ENCODE data around the gene SYNGR1. TPM values are rescaled to one million over a fixed set of nuclear protein-coding genes. Genes with fewer than 3 reads are reported as not detected.

Gene SYNGR1
- total RNA-seq, 2 experiments from 2014 or later, result 2.4 to 3.8 TPM

DNA sequence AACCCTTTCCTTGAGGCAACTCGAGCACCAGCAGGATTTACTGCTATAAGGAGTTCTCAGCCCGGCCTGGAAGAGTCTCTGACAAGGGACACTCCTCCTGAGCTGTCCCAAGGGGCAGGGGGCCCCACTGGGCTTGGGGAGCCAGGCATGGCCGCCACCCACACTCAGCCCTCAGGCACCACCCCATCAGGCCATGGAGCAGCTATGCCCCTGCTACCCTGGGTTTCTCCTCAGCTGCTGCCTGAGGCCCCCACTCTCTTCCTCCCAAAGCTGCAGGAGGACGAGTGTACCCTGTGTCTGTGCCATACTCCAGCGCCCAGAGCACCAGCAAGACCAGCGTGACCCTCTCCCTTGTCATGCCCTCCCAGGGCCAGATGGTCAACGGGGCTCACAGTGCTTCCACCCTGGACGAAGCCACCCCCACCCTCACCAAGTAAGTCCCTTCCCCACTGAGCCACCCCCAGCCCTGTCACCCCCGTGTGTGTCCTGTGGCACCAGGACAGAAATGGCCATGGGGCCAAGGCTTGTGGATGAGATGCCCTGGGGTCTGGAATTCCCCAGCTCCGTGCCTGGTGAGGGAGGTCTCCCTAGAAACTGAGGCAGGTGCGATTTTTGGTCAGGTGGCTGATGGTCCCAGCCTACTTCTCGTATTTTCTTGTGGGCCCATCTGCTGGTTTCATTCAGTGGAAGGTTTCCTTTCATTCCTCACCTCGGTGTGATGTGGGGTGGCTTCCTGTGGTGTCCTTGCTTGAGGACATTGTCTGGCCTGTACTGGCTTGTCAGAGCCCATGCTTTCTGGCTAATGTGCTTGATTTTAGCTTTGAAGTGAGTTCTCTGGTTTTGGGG lies 78.2 kb downstream of the SYNGR1 start:
- ChIA-PET POLR2A (no interaction called here), CTCF (no interaction called here)
- peaks cover 11% of the 10 kb centered on the region for H3K36me3 Mint-ChIP-seq (ENCODE audit: low read depth)
- ATAC-seq (no peak), DNase-seq (no peak)
- H3K4me1 Mint-ChIP-seq (ENCODE audit: low read depth), result no peaks in the 10 kb centered on the region
- no peaks in the 10 kb centered on the region for H3K9me3 Mint-ChIP-seq
- intact Hi-C loops (cut with micrococcal nuclease), result no loop called here
- no peak overlapping the region for H3K4me3 Mint-ChIP-seq
- no peaks in the 10 kb centered on the region for H3K27me3 Mint-ChIP-seq
- TF ChIP-seq, protein P1, sequence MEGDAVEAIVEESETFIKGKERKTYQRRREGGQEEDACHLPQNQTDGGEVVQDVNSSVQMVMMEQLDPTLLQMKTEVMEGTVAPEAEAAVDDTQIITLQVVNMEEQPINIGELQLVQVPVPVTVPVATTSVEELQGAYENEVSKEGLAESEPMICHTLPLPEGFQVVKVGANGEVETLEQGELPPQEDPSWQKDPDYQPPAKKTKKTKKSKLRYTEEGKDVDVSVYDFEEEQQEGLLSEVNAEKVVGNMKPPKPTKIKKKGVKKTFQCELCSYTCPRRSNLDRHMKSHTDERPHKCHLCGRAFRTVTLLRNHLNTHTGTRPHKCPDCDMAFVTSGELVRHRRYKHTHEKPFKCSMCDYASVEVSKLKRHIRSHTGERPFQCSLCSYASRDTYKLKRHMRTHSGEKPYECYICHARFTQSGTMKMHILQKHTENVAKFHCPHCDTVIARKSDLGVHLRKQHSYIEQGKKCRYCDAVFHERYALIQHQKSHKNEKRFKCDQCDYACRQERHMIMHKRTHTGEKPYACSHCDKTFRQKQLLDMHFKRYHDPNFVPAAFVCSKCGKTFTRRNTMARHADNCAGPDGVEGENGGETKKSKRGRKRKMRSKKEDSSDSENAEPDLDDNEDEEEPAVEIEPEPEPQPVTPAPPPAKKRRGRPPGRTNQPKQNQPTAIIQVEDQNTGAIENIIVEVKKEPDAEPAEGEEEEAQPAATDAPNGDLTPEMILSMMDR (IDR thresholded peaks at IDR 0.05), result no peak
- H3K27ac Mint-ChIP-seq, result no peak overlapping the region

DNA sequence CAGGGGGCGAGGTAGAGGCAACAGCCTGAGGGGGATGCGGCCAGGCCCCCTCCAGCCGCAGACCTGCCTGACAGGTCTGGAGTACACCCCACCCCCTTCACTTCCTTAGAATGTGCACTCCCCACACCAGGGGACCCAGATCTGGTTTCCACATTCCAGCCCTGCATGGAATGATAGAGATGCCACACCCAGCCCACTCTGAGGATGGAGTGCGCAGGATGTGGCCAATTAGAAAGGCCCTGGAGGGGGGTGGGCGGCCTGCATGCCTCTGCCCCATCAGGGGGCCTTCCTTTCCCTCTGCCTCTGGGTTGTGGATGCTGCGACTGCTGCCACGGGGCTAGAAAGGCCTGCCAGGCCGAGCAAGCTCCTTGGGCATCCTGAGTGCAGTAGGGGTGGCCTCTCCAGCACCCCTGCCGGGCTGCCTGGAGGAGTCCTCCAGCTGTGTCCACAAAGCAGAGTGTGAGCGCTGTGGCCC lies 78.8 kb downstream of the SYNGR1 start:
- TF ChIP-seq, protein P1 (IDR thresholded peaks at IDR 0.05), result no peak
- intact Hi-C loops (cut with micrococcal nuclease), result no loop called here
- ChIA-PET CTCF (no interaction called here), POLR2A (no interaction called here)
- no peak overlapping the region for H3K4me3 Mint-ChIP-seq
- no peak for ATAC-seq
- H3K9me3 Mint-ChIP-seq, result no peaks in the 10 kb centered on the region
- H3K36me3 Mint-ChIP-seq (ENCODE audit: low read depth), result peaks cover 11% of the 10 kb centered on the region
- H3K27ac Mint-ChIP-seq, result no peak overlapping the region
- no peaks in the 10 kb centered on the region for H3K4me1 Mint-ChIP-seq (ENCODE audit: low read depth)
- H3K27me3 Mint-ChIP-seq, result no peaks in the 10 kb centered on the region
- DNase-seq, result no peak

DNA sequence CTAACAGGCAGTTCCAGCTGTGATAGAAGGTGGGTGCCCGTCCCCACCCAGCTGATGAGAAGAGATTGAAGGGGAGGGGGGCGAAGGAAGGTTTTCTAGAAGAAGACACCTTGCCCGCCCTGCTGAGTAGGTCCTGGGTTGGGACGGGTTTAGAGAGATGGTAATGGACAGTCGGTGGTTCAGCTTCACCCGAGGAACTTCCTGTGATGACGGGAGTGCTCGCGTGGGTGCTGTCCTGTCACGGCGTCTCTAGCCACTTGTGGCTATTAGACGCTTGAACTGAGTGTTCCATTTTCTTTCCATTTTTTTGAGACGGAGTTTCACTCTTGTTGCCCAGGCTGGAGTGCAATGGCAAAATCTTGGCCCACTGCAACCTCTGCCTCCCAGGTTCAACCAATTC lies 79.4 kb downstream of the SYNGR1 start:
- H3K4me3 Mint-ChIP-seq, result no peak overlapping the region
- no peaks in the 10 kb centered on the region for H3K4me1 Mint-ChIP-seq (ENCODE audit: low read depth)
- CTCF ChIA-PET, result no interaction called here
- POLR2A ChIA-PET, result no interaction called here
- H3K27me3 Mint-ChIP-seq, result no peaks in the 10 kb centered on the region
- intact Hi-C loops (cut with micrococcal nuclease), result no loop called here
- TF ChIP-seq, protein P1 (IDR thresholded peaks at IDR 0.05), result no peak
- DNase-seq (no peak), ATAC-seq (no peak)
- H3K27ac Mint-ChIP-seq, result no peak overlapping the region
- H3K9me3 Mint-ChIP-seq, result no peaks in the 10 kb centered on the region
- peaks cover 7% of the 10 kb centered on the region for H3K36me3 Mint-ChIP-seq (ENCODE audit: low read depth)

DNA sequence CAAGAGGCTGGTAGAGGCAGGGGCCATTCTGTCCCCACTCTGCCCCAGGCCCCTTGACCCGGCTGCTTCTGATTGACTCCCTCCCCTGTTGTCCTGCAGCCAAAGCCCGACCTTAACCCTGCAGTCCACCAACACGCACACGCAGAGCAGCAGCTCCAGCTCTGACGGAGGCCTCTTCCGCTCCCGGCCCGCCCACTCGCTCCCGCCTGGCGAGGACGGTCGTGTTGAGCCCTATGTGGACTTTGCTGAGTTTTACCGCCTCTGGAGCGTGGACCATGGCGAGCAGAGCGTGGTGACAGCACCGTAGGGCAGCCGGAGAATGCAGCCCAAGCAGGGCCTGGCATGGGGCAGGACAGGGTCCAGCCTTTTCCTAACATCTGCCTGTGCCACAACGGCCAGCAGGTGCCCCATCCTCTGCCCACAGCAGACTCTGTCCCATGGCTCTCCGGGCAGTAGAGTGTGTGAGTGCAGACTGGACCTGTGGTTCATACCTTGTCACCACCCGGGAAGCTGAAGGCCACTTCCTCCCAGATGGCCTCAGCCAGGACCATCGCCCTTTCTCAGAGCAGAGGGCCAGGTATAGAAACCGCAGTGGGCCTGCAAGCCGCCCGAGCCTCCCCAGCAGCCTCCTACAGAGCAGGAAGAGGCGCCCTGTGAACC lies 80.3 kb downstream of the SYNGR1 start:
- ATAC-seq (no peak), DNase-seq (no peak)
- Mint-ChIP-seq H3K9me3 (no peaks in the 10 kb centered on the region), H3K36me3 (ENCODE audit: low read depth) (peaks cover 7% of the 10 kb centered on the region), H3K27ac (no peak overlapping the region), H3K4me1 (ENCODE audit: low read depth) (no peaks in the 10 kb centered on the region), H3K27me3 (no peaks in the 10 kb centered on the region), H3K4me3 (no peak overlapping the region)
- ChIA-PET CTCF (no interaction called here), POLR2A (no interaction called here)
- TF ChIP-seq, protein P1 (IDR thresholded peaks at IDR 0.05), result no peak
- intact Hi-C loops (cut with micrococcal nuclease), result no loop called here

DNA sequence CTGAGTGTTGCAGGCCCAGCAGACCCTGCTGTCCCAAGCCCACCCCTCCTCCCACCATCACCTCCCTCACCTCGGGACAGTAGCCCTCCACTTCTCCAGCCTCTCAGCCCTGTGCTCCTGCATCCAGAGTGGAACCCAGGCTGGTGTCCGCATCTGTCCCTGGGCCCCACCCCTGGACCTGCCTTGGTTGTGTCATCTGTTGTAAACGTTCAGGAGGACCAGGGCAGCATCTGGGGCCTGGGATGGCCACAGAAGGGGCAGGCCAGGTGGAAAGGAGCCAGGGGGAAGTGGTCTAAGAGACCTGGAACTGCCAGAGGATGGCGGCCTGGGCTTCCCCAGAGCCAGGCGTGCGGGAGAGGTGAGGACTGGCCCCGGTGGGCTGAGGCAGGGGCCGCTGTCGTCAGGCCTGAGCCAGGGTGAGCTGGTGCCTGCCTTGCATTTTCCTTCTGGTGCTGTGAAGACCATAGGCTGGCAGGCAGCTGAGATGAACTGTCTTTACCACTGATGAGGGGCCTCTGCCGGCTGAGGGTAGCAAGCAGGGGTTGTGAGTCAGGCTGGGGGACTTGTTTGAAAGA lies 80.9 kb downstream of the SYNGR1 start:
- no peaks in the 10 kb centered on the region for H3K27me3 Mint-ChIP-seq
- ATAC-seq (no peak), DNase-seq (no peak)
- H3K27ac Mint-ChIP-seq, result no peak overlapping the region
- ChIA-PET POLR2A (no interaction called here), CTCF (no interaction called here)
- peaks cover 7% of the 10 kb centered on the region for H3K36me3 Mint-ChIP-seq (ENCODE audit: low read depth)
- no peak overlapping the region for H3K4me3 Mint-ChIP-seq
- H3K4me1 Mint-ChIP-seq (ENCODE audit: low read depth), result no peaks in the 10 kb centered on the region
- H3K9me3 Mint-ChIP-seq, result no peaks in the 10 kb centered on the region
- intact Hi-C loops (cut with micrococcal nuclease), result no loop called here
- TF ChIP-seq, protein P1 (IDR thresholded peaks at IDR 0.05), result no peak

Measured in activated CD8-positive, alpha-beta T cell treated with anti-CD3 and anti-CD28 coated beads for 36 hours (primary cell).